SK-N-SH treated with all-trans-retinoic acid at 6 μM for 48 hours (cell line): ENCODE data around the gene TRIM47.

ENCODE experiments used
- ARNTL ChIP-seq: fragments of 450-650 bp; formaldehyde crosslinking; IDR thresholded peaks from 2 replicates; pipeline ENCODE4 v1.5.0; 2020; ENCODE audit warnings: low read depth, mild to moderate bottlenecking, moderate library complexity, borderline replicate concordance
- CREB5 ChIP-seq: fragments of 250-450 bp; sonication (Bioruptor Pico); IDR thresholded peaks from 2 replicates; pipeline ENCODE4 v1.5.1; 2020; ENCODE audit warnings: low read depth, mild to moderate bottlenecking, moderate library complexity
- CSRNP3 ChIP-seq: fragments of 250-450 bp; sonication (Bioruptor Pico); IDR thresholded peaks from 2 replicates; pipeline ENCODE4 v1.5.1; 2021; ENCODE audit warnings: mild to moderate bottlenecking, moderate library complexity
- GLIS3 ChIP-seq: fragments of 250-450 bp; sonication (Bioruptor Pico); IDR thresholded peaks from 2 replicates; pipeline ENCODE4 v1.5.0; 2020; ENCODE audit warnings: mild to moderate bottlenecking, moderate library complexity
- OSR1 ChIP-seq: fragments of 250-450 bp; sonication (Bioruptor Pico); IDR thresholded peaks from 2 replicates; pipeline ENCODE4 v1.8.0; 2022; ENCODE audit warnings: moderate library complexity, mild to moderate bottlenecking, inconsistent platforms
- POU6F1 ChIP-seq: fragments of 250-450 bp; sonication (Bioruptor Pico); IDR thresholded peaks from 2 replicates; pipeline ENCODE4 v1.8.0; 2021; ENCODE audit warnings: low read depth, mild to moderate bottlenecking, moderate library complexity, borderline replicate concordance
- PPARA ChIP-seq: fragments of 250-450 bp; sonication (Bioruptor Pico); IDR thresholded peaks from 2 replicates; pipeline ENCODE4 v1.5.0; 2020; ENCODE audit warnings: mild to moderate bottlenecking, borderline replicate concordance
- TCF4 ChIP-seq: fragments of 250-450 bp; sonication (Bioruptor Pico); IDR thresholded peaks from 2 replicates; pipeline ENCODE4 v1.8.0; 2021; ENCODE audit warnings: mild to moderate bottlenecking, moderate library complexity, borderline replicate concordance
- TOX ChIP-seq: fragments of 250-450 bp; sonication (Bioruptor Pico); IDR thresholded peaks from 2 replicates; pipeline ENCODE4 v1.8.0; 2021; ENCODE audit warnings: mild to moderate bottlenecking, moderate library complexity, borderline replicate concordance
- ZFP30 ChIP-seq: fragments of 450-650 bp; formaldehyde crosslinking; IDR thresholded peaks from 2 replicates; pipeline ENCODE4 v1.5.0; 2022; ENCODE audit warnings: mild to moderate bottlenecking, moderate library complexity
- ZNF565 ChIP-seq: fragments of 450-650 bp; formaldehyde crosslinking; conservative IDR thresholded peaks from 2 replicates; pipeline ENCODE4 v1.5.0; 2020; ENCODE audit warnings: low read depth, mild to moderate bottlenecking, moderate library complexity
- ZNF70 ChIP-seq: fragments of 450-650 bp; formaldehyde crosslinking; IDR thresholded peaks from 2 replicates; pipeline ENCODE4 v1.5.0; 2020; ENCODE audit warnings: mild to moderate bottlenecking, moderate library complexity

GRCh38 chr17:75849724-75850123 is 28.7 kb downstream of the TRIM47 start:
- TF ChIP-seq CSRNP3 (CRISPR knock-in tag) (no peak), OSR1 (CRISPR knock-in tag) (no peak), ARNTL (CRISPR knock-in tag) (no peak), CREB5 (CRISPR knock-in tag) (no peak), TOX (no peak), ZFP30 (CRISPR knock-in tag) (no peak), PPARA (CRISPR knock-in tag) (no peak), GLIS3 (no peak), POU6F1 (CRISPR knock-in tag) (no peak), TCF4 (CRISPR knock-in tag) (no peak), ZNF565 (CRISPR knock-in tag) (no peak), ZNF70 (no peak)
